Muscle of back (tissue), 13 donors: ENCODE measurements around the gene VWDE. TPM values are rescaled to one million over a fixed set of nuclear protein-coding genes. Genes with fewer than 3 reads are reported as not detected.
"Not testable (repeated sequence)": the region's sequence is repeated elsewhere in the genome, so short reads cannot be mapped to it uniquely, and the experiment has no call there.

Experiments used
- DNase-seq, 3 donors: peaks; one replicate each; pipeline versions ENCODE4 v3.0.0 to v3.0.0-alpha.2; 2013
- long read RNA-seq, 9 donors: transcript quantifications; one replicate each; lab custom pipeline, GENCODE V29; 2026
- polyA plus RNA-seq, 10 donors: library from polyadenylated mRNA; unstranded; fragments of 120-200 nt; gene quantifications; one replicate each; pipeline ENCODE4 v1.2.1, GENCODE V29; 2013; ENCODE audit not compliant: insufficient read length in 10 of 10

VWDE gene
- polyA plus RNA-seq = 1 to 10 TPM in 8 of 10 donors, under 1 TPM in 2; 0.69 to 6.8 (median 2.3) TPM
- long read RNA-seq, donor 1 = 0 reads
- long read RNA-seq, donor 2 = 0 reads
- long read RNA-seq, donor 3 = 0 reads
- long read RNA-seq, donor 4 = 0 reads
- long read RNA-seq, donor 5 = 0 reads
- long read RNA-seq, donor 6 = 0 reads
- long read RNA-seq, donor 7, partial matches to known transcripts = 0 of 1 reads
- long read RNA-seq, donor 7, other reads (novel, unspliced or antisense) = 0 of 1 reads
- long read RNA-seq, donor 8 = 0 reads
- long read RNA-seq, donor 9 = 0 reads

DNA sequence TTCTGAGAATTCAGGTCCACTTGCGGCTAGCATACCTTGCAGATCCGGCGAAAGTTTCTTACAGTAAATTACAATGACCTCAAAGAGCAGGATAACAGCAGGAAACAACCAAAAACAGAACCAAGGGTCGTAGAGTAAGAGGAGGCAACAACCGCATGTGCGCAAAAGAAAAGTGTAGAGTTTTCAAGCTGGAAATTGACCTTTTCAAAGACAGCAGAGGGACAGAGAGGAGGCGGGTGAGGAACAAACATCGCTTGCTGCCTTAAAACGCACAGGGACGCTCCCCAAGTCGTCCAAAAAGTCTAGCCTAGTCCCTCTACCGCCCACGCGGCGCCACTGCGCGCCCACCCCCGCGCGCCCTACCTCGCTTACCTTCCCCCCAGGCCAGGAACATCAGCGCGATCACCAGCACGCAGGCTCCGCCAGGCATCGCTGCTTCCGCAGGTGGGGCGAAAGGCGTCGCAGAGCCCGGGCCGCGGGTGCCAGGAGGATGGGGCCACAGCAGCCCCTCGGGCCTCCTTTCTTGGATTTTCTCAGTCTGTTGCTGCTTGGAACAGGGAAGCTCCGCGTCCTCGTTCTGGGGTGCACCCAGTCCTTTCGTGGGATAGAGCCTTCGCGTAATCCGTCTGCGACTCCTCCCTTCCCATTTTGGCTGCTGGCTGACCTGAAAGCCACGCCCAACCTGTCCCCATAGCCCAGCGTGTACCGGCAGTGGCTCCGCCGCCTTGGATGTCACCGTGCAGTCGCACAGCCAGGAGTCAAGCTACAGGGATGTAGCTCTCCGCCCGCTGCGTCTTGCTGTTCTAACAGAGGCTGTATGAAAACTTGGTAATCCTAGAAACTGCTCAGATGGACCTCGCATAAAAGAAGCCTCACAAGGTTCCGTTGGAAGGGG lies at the start of gene VWDE:
TSS of gene VWDE (minus strand) at position 579 of the 895 bp plus-strand sequence. CDS start at position 430, 149 bp downstream.
- peak in 2 of 3 donors; percentile 43 to 85 for DNase-seq

DNA sequence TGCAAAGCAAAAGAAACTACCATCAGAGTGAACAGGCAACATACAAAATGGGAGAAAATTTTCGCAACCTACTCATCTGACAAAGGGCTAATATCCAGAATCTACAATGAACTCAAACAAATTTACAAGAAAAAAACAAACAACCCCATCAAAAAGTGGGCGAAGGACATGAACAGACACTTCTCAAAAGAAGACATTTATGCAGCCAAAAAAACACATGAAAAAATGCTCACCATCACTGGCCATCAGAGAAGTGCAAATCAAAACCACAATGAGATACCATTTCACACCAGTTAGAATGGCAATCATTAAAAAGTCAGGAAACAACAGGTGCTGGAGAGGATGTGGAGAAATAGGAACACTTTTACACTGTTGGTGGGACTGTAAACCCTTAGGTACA lies 49.5 kb upstream of the VWDE start:
- not testable (repeated sequence) for DNase-seq

DNA sequence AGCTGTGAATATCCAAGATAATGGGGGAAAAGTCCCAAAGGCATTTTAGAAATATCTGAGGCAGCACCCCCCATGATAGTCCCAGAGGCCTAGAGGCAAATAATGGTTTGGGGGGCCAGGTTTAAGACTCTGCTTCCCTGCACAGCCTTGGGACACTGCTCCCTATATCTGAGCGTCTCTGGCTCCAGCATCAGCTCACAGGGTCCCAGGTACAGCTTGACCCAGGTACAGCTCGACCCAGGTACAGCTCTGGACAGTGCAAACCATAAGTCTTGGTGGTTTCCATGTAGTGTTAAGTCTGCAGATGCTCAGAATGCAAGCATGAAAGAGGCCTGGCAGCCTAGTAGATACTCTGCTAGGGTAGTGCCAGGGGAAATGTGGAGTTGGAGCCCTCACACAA lies 47.0 kb upstream of the VWDE start:
- no peak for DNase-seq

DNA sequence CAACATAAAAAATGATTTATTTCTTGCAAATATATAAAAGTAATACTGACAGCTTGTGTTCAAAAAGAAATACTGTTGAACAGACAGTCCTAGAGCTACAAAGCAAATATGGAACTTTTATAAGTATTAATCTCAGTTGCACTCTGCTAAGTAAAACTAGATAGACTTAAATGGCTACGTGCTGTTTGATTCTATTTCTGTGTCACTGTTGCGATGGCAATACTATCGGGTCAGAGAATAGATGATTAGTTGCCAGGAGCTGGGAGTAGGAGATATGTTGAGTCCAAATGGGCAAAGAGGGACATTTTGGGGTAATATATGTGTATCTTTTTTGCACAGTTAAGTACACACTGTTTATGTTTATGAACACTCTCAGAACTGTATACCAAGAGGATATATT lies 41.1 kb upstream of the VWDE start:
- no peak for DNase-seq

DNA sequence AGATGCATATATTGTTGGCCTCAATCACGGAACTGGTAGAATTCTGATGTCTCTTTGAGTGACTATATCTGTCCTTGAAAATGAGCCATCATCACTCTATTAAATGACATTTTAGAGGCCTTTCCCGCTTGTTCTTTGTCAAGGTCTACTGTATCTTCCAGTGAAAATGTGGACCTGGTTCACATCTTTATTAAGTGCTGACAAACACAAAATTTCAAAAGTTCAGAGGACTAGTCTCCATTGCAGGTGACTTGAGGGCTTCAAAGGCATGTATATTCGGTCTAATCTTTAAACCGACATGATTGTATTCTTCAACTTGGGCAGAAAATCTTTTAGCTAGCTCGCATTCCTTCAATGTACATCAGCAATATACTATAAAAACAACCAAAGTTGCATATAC lies 36.6 kb upstream of the VWDE start:
- no peak for DNase-seq

DNA sequence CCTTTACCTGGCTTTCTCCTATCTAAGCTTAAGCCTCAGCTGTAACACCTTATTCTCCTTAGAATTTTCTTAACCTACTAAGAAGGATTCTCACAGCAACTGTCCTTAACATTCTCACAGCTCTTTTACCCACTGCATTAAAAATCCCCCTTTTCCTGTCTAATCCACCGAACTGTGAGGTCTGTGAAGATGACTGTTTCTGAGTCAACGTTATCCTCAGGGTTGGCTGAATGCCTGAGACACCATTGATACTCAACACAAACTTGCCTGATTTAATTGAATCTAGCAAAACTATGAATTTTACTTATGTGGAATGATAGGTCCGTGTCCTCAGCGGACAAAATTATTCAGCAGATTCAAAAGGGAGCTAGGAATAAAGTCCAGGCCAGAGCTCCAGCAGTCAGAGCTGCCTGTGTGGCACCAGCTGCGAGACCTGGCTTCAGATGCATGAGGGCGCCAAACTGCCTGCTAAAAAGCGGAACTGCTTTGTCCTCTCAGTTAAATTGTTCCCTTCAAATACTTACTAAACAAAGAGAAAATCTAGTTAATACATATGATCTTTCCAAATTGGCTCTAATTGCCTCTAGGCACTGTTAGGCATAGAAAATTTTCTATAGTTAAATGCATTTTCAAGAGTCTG lies 33.4 kb upstream of the VWDE start:
- peak in 2 of 3 donors; percentile 20 to 37 for DNase-seq

DNA sequence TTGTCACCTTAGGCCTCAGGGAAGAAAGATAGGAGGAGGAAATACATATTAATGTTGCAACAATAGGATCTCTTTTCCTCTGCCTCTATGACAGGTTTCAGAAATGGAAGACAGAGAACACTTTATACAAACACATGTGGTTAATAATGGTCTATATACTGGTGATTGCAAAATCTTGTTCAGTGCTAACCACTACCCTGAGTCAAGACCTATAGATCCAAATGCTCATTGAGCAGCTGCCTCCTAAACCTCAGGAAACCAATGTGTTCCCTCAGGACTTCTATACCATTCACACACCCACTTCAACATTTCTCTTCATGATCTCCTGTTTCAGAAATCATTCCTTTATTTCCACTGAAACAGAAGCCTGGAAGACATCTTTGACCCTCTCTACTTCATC lies 32.5 kb upstream of the VWDE start:
- peak in 1 of 3 donors; percentile 4 for DNase-seq

DNA sequence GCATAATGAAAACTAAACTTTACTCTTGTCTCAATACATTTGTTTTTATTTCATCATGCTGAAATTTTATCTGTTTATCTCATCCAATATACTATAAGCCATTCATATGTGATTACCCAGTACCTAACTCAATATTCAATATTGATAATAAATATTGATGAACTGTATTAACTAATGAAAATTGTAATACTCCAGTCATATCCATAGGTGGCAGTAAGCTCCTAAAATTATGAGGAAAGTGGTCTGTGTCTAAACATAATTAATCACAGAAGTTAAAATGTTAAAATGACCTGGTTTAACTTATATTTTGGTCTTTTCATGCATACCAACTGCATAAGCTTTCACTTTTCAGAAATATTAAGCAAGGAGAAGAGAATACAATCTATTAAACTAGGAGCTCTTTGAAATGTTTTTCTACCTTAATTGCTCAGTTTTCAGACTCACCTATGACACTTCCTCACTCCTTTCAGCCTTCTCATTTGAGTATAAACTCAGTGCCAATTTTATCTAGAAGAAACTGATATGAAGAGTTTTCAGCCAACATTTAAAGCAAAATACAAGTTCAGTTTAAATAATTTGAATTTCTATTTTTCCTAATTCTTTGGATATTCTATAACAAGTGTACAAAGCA lies 30.5 kb upstream of the VWDE start:
- DNase-seq = no peak

DNA sequence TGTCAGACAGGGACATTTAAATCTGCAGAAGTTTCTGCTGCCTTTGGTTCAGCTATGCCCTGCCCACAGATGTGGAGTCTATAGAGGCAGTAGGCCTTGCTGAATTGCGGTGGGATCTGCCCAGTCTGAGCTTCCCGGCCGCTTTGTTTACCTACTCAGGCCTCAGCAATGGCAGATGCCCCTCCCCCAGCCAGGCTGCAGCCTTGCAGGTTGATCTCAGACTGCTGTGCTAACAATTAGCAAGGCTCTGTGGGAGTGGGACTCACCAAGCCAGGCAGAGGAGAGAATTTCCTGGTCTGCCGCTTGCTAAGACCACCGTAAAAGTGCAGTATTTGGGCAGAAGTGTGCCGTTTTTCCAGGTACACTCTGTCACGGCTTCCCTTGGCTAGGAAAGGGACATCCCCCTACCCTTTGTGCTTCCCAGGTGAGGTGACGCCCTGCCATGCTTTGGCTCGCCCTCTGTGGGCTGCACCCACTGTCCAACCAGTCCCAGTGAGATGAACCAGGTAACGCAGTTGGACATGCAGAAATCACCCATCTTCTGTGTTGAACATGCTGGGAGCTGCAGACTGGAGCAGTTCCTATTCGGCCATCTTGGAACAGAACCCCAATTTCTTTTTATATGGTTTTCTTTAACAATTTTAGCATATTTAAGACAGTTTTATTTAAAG lies 28.4 kb upstream of the VWDE start:
- DNase-seq = no peak

DNA sequence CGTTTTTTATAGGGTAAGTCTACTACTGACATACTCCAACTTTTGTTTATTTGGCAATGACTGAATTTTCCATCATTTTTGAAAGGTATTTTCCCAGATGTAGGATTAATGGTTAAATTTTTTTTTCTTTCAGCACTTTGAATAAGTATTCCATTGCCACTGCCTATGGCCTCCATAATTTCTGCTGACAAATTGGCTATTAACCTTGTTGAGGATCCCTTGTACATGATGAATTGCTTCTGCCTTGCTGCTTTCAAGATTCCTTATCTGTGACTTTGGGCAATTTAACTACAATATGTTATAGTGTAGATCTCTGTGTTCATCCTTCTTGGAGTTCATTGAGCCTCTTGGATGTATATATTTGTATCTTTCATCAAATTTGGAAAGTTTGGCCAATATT lies 21.6 kb upstream of the VWDE start:
- DNase-seq = no peak

DNA sequence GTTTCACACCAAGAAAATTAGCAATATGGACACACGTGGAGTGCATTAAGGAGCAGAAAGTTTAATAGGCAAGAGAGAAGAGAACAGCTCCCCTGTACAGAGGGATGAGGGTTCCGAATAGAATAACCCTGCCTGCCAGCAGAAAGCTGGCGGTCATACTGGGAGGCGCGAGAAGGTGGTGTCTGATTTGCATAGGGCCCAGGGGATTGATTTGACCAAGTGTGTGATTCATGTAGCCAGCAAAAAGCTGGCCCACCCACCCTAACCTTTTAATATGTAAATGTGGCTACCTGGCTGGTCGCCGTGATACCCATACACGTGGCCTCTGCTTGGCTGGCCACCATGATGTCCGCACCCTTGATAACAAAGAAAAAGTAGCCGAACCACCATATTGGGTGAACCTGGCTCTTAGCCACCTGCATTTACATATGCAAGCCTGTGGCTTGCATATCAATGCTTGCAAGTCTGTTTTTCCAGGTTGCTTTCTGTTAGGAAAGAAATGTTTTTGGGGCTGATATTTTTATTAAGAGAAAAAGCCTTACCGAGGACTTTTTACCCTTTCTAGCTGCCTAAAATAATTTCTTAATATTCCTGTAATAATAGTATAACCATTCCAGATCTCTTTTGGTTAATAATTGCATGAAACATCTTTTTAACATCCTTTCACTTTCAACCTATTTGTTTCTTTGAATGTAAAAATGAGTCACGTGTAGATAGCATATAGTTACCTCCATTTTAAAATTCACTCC lies 20.5 kb upstream of the VWDE start:
- no peak for DNase-seq

DNA sequence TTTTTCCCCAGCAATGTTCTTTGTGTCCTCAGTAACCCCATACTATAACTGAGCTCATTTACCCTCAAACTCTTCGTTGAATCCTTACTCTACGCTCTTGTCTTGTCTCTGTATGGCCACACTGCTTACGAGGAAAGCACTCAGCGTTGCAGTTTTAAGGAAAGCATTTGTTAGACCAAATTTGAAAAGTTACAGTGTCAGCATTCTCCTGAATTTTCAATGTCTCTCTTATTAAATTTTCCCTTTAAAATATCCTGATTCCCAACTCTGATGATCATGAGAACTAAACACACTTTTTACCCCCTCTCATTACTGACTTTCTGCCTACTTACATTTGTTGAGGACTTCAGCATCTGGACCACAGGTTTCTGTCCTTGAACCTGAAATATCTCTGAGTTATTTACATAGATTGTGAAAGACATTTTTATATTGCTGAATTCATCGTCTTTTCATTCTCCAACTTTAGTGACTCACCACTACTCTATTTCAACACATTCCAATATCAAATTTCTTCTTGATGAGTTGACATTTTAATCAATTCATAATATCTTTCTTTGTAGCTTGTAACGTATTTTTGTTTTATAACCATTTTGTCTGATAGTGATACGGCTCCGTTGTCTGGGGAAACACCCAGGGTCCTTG lies 19.8 kb upstream of the VWDE start:
- DNase-seq = peak in 1 of 3 donors; percentile 53

DNA sequence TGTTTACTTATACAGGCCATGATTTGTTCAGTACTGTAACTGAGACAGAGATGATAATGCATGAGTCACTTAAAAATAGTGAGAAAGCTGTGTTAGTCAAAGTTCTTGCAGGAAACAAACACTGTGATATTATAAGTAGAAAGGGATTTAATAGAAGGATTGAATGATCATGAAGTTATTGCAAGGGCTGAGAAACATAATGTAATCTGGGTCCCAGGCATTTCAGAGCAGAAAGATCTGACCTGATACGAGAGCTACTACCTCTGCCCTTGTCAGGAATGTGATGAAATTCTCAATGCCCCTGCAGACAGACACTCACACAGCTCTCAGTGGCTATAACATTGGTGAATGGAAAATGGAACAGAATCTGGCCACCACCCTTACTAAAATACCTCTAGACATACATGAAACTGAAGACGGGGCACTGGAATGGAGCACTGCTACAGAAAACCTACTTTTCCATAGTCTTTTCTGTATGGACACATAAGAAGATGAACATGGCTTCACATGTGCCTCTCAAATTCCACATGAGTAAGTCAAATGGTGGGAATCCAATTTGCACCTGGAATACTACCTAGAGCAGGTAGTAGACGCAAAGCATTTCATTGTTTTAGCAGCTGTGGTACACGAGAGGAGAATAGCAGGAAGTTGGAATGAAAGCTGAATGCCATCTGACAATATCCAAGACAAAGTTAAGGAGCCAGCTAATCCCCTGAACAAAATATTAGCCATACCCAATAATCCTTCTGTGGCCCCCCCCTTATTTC lies 19.1 kb upstream of the VWDE start:
- DNase-seq = no peak

DNA sequence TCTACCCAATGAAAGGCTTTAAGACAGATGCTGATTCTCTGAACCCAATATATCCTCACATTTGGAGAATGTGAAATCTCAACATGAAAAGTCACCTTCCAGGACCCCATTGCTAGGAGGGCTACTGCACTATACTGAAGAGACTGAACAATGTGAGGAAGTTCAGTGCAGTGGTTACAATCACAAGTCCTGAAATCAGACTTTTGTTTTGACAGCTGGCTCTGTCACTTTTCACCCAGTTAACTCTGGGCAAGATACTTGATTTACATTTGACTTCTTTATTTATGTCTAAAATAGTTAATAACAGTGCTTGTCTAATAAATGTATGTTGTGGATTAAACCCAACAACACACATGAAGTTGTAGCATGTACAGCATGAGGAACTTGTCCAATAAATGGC lies 14.8 kb upstream of the VWDE start:
- no peak for DNase-seq

DNA sequence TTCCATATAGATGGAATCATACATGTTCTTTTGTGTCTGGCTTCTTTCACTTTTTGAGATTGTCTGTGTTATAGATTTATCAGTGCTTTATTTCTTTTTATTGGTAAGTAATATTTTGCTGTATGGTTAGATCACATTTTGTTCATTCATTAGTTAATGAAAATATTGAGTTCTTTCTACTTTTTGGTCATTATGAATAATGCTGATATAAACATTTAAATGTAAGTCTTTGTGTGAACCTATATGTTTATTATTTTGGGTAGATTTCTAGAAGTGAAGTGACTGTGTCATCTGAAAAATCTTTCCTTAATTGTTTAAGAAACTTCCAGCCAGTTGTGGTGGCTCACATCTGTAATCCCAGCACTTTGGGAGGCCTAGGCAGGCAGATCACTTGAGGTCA lies 11.4 kb upstream of the VWDE start:
- no peak for DNase-seq

DNA sequence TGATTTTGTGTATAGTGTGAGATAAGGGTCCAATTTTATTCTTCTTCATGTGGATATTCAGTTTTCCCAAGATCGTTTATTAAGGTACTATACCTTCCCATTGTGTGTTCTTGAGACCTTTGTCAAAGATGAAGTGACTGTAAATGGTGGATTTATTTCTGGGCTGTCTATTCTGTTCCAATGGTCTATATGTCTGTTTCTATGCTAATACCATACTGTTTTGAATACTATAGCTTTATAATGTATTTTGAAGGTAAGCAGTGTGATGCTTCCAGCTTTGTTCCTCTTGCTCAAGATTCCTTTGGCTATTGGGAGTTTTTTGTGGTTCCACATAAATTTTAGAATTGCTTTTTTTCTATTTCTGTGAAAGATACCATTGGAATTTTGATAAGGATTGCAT lies 8.7 kb upstream of the VWDE start:
- DNase-seq = no peak

DNA sequence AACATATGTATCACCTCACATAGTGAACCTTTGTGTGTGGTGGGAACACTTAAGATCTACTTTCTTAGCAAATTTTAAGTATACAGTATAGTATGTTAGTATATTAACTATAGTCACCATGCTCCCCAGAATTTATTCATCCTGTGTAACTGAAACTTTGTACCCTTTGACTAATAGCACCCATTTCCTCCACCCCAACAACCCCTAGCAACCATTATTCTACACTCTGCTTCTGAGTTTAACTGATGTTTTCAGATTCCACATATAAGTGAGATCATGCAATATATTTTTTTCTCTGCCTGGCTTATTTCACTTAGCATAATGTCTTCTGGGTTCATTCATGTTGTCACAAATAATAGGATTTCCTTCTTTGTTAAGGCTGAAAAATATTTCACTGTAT lies 6.9 kb upstream of the VWDE start:
- DNase-seq = no peak

DNA sequence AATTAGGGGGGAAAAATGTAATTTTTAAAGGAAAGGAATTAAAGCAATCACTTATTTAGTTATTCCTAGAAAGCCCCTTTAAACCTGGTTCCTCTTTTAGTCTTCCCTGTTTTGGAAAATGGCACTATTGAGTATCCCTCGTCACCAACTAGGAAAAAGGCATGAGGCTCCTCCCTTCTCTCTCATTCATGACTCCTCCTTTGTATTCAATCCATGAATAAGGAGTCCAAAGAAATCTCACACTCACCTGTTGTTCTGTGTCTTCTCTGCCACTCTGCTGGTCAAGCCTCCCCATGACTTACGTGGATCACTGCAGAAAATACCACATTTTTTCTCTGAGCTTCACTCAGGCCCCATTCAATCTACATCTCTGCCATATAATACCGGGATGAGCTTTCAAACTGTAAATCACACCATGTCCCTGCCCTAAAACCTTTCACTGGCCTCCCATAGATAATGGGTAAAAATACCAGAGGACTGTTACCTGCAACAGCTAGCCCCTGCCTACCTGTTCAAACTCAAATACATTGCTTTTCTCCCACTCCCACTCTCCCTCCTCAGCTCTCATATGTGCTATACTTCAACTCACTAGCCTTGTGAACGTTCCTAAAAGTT lies 5.5 kb upstream of the VWDE start:
- no peak for DNase-seq

DNA sequence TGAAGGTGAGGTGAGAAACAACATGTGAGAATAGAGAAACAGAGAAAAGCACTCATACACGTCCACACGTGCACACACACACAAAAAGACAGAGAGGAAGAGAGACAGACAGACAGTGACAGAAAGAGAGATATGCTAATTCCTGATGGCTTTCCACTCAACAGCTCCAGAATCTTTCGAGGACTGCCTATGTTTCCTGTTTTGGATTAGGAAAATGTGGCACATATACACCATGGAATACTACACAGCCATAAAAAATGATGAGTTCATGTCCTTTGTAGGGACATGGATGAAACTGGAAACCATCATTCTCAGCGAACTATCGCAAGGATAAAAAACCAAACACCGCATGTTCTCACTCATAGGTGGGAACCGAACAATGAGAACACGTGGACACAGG lies 4.0 kb upstream of the VWDE start:
- not testable (repeated sequence) for DNase-seq
